ENCODE results near the gene GRIN2C.

GRIN2C gene

DNA sequence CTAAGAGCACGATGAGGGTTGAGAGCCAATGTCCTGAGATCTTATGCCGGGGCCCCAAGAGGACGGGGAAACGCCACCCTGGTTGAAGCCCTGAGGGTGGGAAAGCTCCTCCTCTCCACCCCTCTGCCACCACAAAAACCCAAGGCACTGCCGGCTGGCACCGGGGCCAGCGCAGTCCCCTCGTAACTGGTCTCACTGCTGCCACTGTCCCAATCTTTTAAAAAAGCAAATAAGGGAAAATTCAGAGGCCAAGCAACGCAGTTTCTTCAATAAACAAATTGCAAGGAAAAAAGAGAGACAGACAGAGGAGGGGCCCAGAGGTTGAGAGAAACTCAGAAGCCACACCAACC lies 6.7 kb downstream of the GRIN2C start:
- H3K9me3 Mint-ChIP-seq = no peaks in the 10 kb centered on the region
- DNase-seq (no peak), ATAC-seq (replicated peaks) (no peak)
- peaks cover 0 to 4% of the 10 kb centered on the region in 2 donors for H3K36me3 Mint-ChIP-seq
- H3K4me3 Mint-ChIP-seq = peak overlapping the region in 1 of 2 donors; percentile 71
- H3K27me3 Mint-ChIP-seq = peaks cover 85 to 90% of the 10 kb centered on the region in 2 donors
- H3K27ac Mint-ChIP-seq = no peak overlapping the region
- H3K4me1 Mint-ChIP-seq = peaks cover 4 to 13% of the 10 kb centered on the region in 2 donors

GRCh38 chr17:74852237-74853047 lies 7.2 kb downstream of the GRIN2C start:
- no peak for DNase-seq

DNA sequence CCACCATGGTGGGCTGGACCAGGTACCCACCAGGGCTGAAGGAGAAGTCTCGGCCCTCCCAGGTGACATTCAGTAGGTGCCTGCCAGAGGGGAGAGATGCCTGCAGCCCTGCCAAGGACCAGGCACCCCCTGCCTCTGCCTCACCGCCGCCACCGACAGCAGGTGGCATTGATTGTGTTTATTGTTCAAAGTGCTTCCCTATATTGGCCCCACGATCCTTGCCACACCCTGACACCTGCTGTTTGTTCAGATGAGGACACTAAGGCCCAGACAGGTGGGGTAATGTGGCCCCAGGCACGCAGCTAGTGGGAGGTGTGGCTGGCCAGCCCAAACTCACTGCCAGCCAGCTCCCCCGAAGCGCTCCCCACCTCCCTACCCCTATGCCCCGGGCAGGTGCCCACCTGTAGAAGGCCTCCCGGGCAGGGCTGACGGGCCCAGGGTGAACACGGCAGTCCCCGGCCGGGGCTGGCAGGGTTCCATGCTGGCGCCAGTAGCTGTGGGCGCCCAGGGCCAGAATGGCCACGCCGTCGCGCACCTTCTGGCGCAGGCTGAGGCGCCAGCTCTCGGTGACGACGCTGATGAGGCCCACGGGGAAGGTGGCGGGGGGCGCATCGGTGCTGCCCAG lies 8.0 kb downstream of the GRIN2C start:
- H3K4me1 Mint-ChIP-seq = peaks cover 4 to 8% of the 10 kb centered on the region in 2 donors
- no peak overlapping the region for H3K27ac Mint-ChIP-seq
- DNase-seq = no peak
- H3K27me3 Mint-ChIP-seq = peaks cover 73 to 79% of the 10 kb centered on the region in 2 donors
- H3K4me3 Mint-ChIP-seq = no peak overlapping the region
- no peak for ATAC-seq (replicated peaks)
- no peaks in the 10 kb centered on the region for H3K9me3 Mint-ChIP-seq
- peaks cover 0 to 4% of the 10 kb centered on the region in 2 donors for H3K36me3 Mint-ChIP-seq

More at GRCh38 chr17:74852237-74853047, 7.2 kb downstream of the GRIN2C start:
- Mint-ChIP-seq H3K4me3 (peak overlapping the region; percentile 64 to 71), H3K36me3 (peaks cover 0 to 4% of the 10 kb centered on the region in 2 donors), H3K27me3 (peaks cover 79 to 86% of the 10 kb centered on the region in 2 donors), H3K4me1 (peaks cover 4 to 13% of the 10 kb centered on the region in 2 donors), H3K27ac (no peak overlapping the region), H3K9me3 (no peaks in the 10 kb centered on the region)
- peak; percentile 60 to 75 for ATAC-seq (replicated peaks)

GRCh38 chr17:74850914-74851313 lies 8.8 kb downstream of the GRIN2C start:
- Mint-ChIP-seq H3K36me3 (peaks cover 2 to 9% of the 10 kb centered on the region in 2 donors), H3K9me3 (no peaks in the 10 kb centered on the region), H3K4me3 (no peak overlapping the region), H3K27me3 (peaks cover 72 to 79% of the 10 kb centered on the region in 2 donors), H3K4me1 (peaks cover 4 to 8% of the 10 kb centered on the region in 2 donors), H3K27ac (no peak overlapping the region)
- DNase-seq (no peak), ATAC-seq (replicated peaks) (no peak)

- H3K27ac Mint-ChIP-seq = no peak overlapping the region
These were observed 9.4 kb downstream of the GRIN2C start for GRCh38 chr17:74850310-74850709.

GRCh38 chr17:74848656-74849399 lies 10.9 kb downstream of the GRIN2C start:
- H3K27ac Mint-ChIP-seq = no peak overlapping the region
- peaks cover 64 to 73% of the 10 kb centered on the region in 2 donors for H3K27me3 Mint-ChIP-seq
- H3K4me3 Mint-ChIP-seq = no peak overlapping the region
- peaks cover 4 to 8% of the 10 kb centered on the region in 2 donors for H3K4me1 Mint-ChIP-seq
- peaks cover 11 to 16% of the 10 kb centered on the region in 2 donors for H3K36me3 Mint-ChIP-seq
- H3K9me3 Mint-ChIP-seq = no peaks in the 10 kb centered on the region
- DNase-seq = no peak
- ATAC-seq (replicated peaks) = no peak

More at GRCh38 chr17:74850310-74850709, 9.4 kb downstream of the GRIN2C start:
- Mint-ChIP-seq H3K9me3 (no peaks in the 10 kb centered on the region), H3K36me3 (peaks cover 5 to 11% of the 10 kb centered on the region in 2 donors), H3K27me3 (peaks cover 72 to 79% of the 10 kb centered on the region in 2 donors), H3K4me3 (no peak overlapping the region), H3K4me1 (peaks cover 4 to 8% of the 10 kb centered on the region in 2 donors)
- DNase-seq (no peak), ATAC-seq (replicated peaks) (no peak)

DNA sequence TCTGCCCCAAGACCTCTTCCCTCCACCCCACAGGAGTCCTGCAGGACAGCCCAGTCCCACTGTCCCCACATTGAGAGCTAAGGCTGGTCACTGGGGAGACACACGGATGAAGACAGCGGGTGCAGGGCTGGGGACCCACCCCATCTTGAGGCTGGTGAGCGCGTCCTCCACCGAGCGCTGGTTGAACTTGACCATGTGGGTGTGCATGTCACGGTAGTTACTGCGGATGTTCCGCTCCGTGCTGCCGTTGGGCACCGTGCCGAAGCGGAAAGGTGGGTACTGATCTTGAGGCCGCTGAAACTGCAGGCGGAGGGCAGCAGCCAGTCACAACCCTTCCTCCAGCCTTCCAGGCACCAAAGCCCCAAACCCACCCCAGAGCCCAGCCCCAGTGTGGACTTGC lies 13.1 kb downstream of the GRIN2C start:
- ATAC-seq (replicated peaks) = no peak
- DNase-seq = no peak
- Mint-ChIP-seq H3K27me3 (peaks cover 57 to 72% of the 10 kb centered on the region in 2 donors), H3K9me3 (no peaks in the 10 kb centered on the region), H3K36me3 (peaks cover 11 to 21% of the 10 kb centered on the region in 2 donors), H3K4me1 (peaks cover 4 to 5% of the 10 kb centered on the region in 2 donors), H3K27ac (no peak overlapping the region), H3K4me3 (no peak overlapping the region)

DNA sequence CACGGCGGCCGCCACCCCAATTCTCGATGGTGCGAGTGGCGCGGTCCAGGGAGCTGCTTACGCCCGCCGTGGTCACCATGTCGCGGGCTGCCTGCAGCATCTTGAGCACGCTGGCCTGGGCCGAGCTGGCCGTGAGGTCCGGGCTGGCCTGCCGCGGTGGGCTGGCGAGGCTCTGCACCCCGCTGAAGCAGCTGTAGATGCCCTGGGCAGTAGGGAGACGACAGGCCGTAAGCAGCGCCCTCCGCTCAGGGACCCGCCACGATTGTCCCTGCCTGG lies 16.4 kb downstream of the GRIN2C start:
- ATAC-seq (replicated peaks) (no peak), DNase-seq (no peak)
- H3K4me3 Mint-ChIP-seq = no peak overlapping the region
- peaks cover 21 to 29% of the 10 kb centered on the region in 2 donors for H3K36me3 Mint-ChIP-seq
- H3K4me1 Mint-ChIP-seq = peaks cover 21 to 27% of the 10 kb centered on the region in 2 donors
- H3K27me3 Mint-ChIP-seq = peaks cover 27 to 52% of the 10 kb centered on the region in 2 donors
- no peak overlapping the region for H3K27ac Mint-ChIP-seq
- no peaks in the 10 kb centered on the region for H3K9me3 Mint-ChIP-seq

GRCh38 chr17:74842599-74843351 lies 16.9 kb downstream of the GRIN2C start:
- H3K27ac Mint-ChIP-seq = no peak overlapping the region
- no peaks in the 10 kb centered on the region for H3K9me3 Mint-ChIP-seq
- peak overlapping the region in 1 of 2 donors; percentile 11 for H3K4me3 Mint-ChIP-seq
- H3K4me1 Mint-ChIP-seq = peaks cover 21 to 27% of the 10 kb centered on the region in 2 donors
- H3K27me3 Mint-ChIP-seq = peaks cover 25 to 48% of the 10 kb centered on the region in 2 donors
- ATAC-seq (replicated peaks) = peak; percentile 50 to 62
- no peak for DNase-seq
- peaks cover 26 to 32% of the 10 kb centered on the region in 2 donors for H3K36me3 Mint-ChIP-seq

GRCh38 chr17:74842146-74842598 lies 17.5 kb downstream of the GRIN2C start:
- Mint-ChIP-seq H3K9me3 (no peaks in the 10 kb centered on the region), H3K27me3 (peaks cover 25 to 48% of the 10 kb centered on the region in 2 donors), H3K36me3 (peaks cover 28 to 35% of the 10 kb centered on the region in 2 donors)

GRCh38 chr17:74840989-74841666 lies 18.6 kb downstream of the GRIN2C start:
- H3K4me3 Mint-ChIP-seq = no peak overlapping the region
- no peak overlapping the region for H3K27ac Mint-ChIP-seq
- H3K36me3 Mint-ChIP-seq = peaks cover 38 to 43% of the 10 kb centered on the region in 2 donors

More at GRCh38 chr17:74842146-74842598, 17.5 kb downstream of the GRIN2C start:
- Mint-ChIP-seq H3K27ac (no peak overlapping the region), H3K4me3 (peak overlapping the region in 1 of 2 donors; percentile 11), H3K4me1 (peaks cover 21 to 27% of the 10 kb centered on the region in 2 donors)
- ATAC-seq (replicated peaks) (peak in 1 of 2 donors; percentile 4), DNase-seq (no peak)

DNA sequence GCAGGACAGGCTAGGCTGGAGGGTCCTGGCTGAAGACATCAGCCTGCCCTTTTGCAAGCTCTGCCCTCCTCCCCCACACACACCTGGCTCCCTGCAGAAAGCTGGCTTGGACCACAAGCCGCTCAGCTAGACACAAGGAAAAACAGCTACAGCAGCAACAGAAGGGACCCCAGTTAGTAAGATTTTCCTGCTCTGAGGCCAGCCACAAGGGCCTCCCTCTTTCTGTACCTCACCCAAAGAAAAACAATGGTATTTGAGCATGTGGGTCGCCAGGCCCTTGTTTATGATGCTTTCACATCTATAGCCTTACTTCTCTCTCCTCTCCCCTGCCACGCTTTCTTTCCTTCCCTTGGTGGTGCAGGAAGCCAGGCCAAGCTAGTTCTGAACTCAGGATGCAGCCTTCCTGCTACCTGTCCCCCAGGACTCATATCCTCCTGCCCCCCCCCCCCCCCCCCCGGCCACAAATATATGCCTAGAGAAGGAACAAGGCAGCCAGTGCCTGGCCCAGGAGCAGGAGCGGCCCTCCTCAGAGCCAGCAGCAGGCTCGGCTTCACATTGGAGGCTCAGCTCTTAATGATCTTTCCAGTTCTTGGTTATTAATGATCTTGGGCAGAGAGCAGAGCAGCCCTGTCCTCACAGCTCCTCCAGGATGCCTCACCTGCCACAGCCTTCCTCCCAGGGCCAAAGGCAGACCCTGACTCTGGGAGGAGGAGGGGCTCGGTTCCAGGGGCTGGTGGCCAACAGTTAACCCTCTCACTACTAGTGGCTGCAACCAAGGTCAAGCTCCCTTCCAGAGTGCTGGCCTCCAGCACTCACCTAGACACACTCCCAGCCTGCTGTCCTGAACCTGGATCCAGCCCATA lies 19.5 kb downstream of the GRIN2C start:
- DNase-seq = no peak
- no peak for ATAC-seq (replicated peaks)
- no peaks in the 10 kb centered on the region for H3K9me3 Mint-ChIP-seq
- H3K36me3 Mint-ChIP-seq = peaks cover 41 to 48% of the 10 kb centered on the region in 2 donors
- H3K27ac Mint-ChIP-seq = no peak overlapping the region
- H3K4me1 Mint-ChIP-seq = peaks cover 27 to 33% of the 10 kb centered on the region in 2 donors
- H3K4me3 Mint-ChIP-seq = no peak overlapping the region
- peaks cover 11 to 33% of the 10 kb centered on the region in 2 donors for H3K27me3 Mint-ChIP-seq

More at GRCh38 chr17:74840989-74841666, 18.6 kb downstream of the GRIN2C start:
- peaks cover 19 to 42% of the 10 kb centered on the region in 2 donors for H3K27me3 Mint-ChIP-seq
- no peaks in the 10 kb centered on the region for H3K9me3 Mint-ChIP-seq
- no peak for DNase-seq
- peak; percentile 56 to 61 for ATAC-seq (replicated peaks)
- H3K4me1 Mint-ChIP-seq = peaks cover 27% of the 10 kb centered on the region in 2 donors
